ENCODE results near the gene FHIT.

The FHIT gene

DNA sequence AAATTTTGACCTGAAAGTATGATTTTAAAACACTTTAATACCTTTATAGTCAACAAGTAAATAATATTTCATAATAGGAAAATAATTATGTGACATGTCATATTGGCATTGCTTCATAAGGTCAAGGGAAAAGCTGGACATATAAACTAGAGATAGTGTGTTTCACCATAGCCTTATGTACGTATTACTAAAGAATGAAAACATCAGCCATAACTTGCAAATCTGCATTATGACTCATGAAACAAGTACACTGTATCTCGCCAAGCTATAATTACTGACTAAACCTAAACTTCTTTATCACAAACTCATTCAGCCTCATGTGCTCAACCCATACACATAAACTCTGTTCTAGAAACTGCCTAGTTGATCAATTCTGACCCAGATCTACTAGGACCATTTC is 950.1 kb downstream of the FHIT start:
- no peak for DNase-seq

- DNase-seq = no peak
Observed at GRCh38 chr3:60298141-60298540, 953.1 kb downstream of the FHIT start.

GRCh38 chr3:60294181-60294580 is 957.1 kb downstream of the FHIT start:
- DNase-seq = no peak

DNA sequence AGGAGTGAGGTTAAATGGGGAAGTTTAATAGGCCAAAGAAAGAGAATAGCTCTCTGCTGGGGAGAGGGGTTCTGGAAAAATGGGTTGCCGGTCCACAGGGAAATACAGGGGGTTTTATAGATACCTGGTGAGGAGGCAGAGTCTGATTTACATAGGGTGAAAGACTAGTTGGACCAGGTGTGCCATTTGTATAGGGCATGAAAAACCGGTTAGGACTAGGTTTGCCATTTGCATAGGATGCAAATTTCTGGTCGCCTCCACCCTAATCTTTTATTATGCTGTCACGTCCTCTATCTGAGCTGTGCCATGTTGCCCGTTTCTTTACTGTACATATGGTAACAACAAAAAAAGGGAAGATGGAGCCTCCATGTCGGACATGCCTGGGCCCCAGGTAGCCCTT is 960.1 kb downstream of the FHIT start:
- no peak for DNase-seq

- DNase-seq = no peak
Observed at GRCh38 chr3:60290122-60290492, 961.1 kb downstream of the FHIT start.

- no peak for DNase-seq
Observed at GRCh38 chr3:60289341-60290121, 961.7 kb downstream of the FHIT start.

GRCh38 chr3:60282866-60283265 is 968.4 kb downstream of the FHIT start:
- no peak for DNase-seq

DNA sequence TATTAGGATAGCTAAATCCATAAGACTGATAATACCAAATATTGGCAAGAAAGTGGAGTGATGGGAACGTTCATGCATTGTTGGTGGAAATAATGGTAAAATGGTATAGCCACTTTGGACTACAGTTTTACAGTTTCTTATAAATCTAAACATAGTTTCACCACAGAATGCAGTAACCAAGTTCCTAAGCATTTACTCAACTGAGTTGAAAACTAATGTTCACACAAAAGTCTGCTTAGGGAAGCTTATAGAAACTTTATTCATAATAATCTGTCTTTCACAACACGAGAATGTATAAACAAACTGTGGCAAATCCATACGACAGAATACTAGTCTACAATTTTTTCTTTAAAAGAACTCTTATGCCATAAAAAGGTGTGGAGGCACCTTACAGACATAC is 969.3 kb downstream of the FHIT start:
- DNase-seq = no peak

DNA sequence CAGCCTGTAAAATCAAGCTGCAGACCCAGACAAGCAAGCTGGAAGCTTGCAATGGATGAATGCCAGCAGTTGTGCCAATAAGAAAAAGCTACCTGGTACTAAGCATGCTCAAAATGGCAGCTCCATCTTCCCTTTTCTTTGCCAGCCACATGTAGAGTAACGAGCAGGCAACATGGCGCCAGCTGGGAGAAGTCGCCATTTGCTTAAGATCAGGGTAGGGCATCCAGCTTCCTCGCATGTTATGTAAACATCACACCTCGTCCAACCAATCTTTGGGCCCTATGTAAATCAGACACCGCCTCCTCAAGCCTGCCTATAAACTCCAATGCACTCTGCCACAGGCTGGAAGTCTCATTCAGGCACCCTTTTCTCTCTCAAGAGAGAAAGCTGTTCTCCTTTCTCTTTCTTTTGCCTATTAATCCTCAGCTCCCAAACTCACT is 973.9 kb downstream of the FHIT start:
- DNase-seq = no peak

DNA sequence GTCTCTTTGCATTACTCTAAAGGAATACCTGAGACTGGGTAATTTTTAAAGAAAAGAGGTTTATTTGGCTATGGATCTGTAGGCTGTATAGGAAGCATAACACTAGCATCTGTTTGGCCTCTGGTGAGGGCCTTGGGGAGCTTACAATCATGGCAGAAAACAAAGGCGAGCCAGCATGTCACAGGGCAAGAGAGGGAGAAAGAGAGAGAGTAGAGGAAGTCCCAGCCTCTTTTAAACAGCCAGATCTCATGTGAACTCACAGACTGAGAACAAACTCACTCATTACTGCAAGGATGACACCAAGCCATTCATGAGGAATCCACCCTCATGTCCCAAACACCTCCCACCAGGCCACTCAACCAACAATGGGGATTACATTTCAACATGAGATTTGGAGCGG is 974.6 kb downstream of the FHIT start:
- no peak for DNase-seq

- no peak for DNase-seq
Observed at GRCh38 chr3:60274646-60275045, 976.6 kb downstream of the FHIT start.

DNA sequence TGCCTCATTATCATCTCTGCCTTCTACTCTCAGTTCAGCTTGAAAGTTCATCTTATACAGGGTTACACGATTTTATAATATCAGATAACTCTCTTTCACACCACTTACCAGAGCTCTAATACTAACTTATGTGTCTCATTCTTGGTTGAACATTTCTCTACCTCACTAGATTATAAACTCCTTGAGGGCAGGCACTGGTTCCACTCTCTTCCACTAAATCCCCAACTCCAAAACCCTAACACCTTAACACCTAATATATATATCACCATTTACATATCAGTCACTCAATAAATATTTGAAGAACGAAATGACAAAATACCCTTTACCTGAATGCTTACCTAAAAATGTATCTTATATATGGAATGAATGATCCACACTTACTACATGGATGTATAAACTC is 977.2 kb downstream of the FHIT start:
- no peak for DNase-seq

- no peak for DNase-seq
Observed at GRCh38 chr3:60269829-60270266, 981.4 kb downstream of the FHIT start.

DNA sequence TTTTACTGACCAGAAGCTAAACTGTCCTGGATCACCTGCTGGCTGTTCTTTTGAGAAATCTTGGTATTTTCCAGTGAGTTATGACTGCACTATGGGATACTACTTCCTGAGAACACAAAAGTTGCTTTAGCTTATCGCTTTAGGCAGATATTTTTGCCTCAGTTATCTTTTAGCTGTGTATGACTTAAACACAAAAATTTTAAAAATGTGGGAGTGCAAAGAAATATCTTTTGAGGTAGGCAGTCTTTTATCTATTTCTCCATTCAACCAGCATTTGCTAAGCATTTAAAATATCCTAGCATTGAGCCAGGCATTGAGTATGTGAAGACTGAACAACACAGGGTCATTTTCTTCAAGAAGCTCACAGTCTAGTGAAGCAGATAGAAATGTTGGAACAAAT is 981.9 kb downstream of the FHIT start:
- no peak for DNase-seq

GRCh38 chr3:60268123-60268522 is 983.1 kb downstream of the FHIT start:
- DNase-seq = no peak

DNA sequence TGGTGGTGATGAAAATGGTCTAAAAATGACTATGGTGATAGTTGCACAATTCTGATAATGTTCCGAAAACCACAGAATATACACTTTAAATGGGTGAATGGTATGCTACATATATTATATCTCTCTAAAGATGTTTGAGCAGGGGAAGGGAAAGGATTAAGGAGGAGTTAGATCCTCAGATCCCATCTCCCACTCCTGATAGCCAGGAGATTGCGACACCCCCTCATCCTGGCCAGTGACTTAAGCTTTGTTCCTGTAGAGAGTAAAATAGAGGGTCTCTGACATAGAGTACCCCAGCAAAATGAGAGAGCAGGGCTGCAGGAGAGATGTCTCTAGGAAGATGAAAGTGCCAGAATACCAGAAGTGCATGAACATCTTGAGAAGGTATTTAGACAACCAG is 984.8 kb downstream of the FHIT start:
- no peak for DNase-seq

GRCh38 chr3:60263191-60263590 is 988.1 kb downstream of the FHIT start:
- no peak for DNase-seq

DNA sequence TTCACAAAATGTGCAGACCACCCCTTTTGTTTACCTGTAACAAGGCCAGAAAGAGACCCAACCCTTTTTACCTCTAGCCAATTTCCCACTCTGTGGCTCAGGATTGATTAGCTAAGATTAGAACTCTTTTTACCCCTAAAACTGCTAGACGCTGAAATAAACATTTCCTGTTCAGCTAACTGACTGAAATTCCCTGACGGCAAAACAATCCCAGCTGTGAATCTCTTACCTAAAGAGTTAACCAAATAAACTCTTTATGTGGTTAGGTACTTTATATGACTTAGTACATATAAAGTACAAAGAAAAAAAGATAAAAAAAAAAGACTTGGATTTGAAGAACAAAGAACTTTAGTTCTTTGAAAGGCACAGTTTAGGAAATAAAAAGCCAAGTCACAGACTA is 988.7 kb downstream of the FHIT start:
- DNase-seq = no peak

DNA sequence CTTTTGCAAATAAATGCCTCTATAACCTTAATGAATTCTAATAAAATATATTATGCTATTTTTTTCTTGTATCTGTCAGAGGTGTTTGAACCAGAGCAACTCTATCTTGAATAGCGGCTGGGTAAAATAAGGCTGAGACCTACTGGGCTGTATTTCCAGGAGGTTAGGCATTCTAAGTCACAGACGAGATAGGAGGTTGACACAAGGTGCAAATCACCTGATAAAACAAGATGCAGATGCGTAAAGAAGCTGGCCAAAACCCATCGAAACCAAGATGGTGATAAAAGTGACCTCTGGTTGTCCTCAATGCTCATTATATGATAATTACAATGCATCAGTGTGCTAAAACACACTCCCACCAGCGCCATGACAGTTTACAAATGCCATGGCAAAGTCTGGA is 990.7 kb downstream of the FHIT start:
- no peak for DNase-seq

- peak; percentile 6 for DNase-seq
Observed at GRCh38 chr3:60250810-60251209, 1000.4 kb downstream of the FHIT start.

- DNase-seq = no peak
Observed at GRCh38 chr3:60250206-60250605, 1001.0 kb downstream of the FHIT start.

GRCh38 chr3:60246361-60246760 is 1004.9 kb downstream of the FHIT start:
- DNase-seq = no peak

GRCh38 chr3:60243456-60243855 is 1007.8 kb downstream of the FHIT start:
- no peak for DNase-seq

DNA sequence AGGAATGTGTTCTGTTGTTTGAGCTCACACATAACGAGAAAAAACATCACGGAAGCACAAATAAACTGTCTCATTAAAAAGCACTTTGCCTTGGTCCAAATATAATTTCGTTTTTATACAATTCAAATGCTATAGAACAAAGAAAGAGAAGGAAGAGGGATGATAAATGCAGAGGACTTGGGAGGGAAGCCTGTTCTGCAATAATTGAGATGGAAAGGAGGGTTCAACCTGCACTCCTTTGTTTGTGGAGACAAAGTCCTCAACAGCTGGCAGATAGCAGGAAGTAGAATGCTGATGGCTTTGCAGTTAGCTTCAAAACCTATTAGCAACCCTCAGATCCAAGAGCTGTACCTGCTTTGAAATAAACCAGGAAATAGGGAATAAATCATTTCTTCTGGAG is 1010.8 kb downstream of the FHIT start:
- peak; percentile 84 for DNase-seq

DNA sequence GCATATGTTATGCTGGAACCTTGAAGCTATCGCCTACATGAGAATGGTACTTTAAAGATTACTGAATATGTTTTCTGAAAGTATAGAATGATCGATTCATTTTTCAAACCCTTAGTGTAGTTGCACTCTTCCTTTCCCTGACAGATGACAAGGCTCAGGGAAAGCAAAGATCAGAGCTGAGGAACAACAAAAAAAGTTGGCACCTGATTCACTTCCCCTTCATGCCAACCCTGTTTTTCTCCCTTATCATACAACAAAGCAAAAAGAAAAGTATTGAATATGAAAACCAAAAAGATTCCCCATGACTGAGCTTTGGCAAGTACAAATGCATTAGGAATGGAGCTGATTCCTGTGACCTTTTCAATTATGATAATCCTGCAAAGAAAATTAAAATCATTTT is 1012.7 kb downstream of the FHIT start:
- no peak for DNase-seq
